Retinal pigment epithelial cell (primary cell): ENCODE data around the gene GUCY1A1.

Experiments
- DNase-seq: peaks from one replicate; pipeline ENCODE4 v3.0.0-alpha.2; 2010; ENCODE audit warnings: low read depth
- H3K4me3 ChIP-seq: 2 replicates; pipeline ENCODE4 v1.5.1; 2011; ENCODE audit warnings: mild to moderate bottlenecking, low read length, control low read depth, moderate library complexity
- TF ChIP-seq, protein P1 (sequence below): conservative IDR thresholded peaks from 2 replicates; pipeline ENCODE4 v1.5.1; 2011; ENCODE audit warnings: low read depth, low read length, control low read depth, inconsistent platforms

GUCY1A1 gene

DNA sequence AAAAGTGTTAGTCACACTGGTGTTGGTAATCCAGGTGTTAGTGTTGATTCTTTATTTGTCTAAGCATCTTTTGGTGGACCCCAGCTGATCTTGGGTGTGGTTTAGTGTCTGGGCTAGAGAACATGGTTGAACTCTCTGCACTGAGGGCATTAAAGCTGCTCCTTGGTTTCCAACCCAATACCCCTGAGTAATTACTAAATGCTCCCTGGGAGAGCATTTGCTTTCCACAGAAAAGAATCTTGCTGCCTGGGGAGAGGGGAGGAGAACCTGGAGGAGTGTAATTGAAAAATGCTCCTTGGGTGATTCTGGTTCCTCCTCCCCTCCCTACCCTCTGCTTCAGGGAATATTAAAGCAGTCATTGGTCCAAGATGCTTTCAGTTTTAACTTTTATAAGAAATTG, 95.3 kb downstream of the GUCY1A1 start:
- TF ChIP-seq, protein P1, sequence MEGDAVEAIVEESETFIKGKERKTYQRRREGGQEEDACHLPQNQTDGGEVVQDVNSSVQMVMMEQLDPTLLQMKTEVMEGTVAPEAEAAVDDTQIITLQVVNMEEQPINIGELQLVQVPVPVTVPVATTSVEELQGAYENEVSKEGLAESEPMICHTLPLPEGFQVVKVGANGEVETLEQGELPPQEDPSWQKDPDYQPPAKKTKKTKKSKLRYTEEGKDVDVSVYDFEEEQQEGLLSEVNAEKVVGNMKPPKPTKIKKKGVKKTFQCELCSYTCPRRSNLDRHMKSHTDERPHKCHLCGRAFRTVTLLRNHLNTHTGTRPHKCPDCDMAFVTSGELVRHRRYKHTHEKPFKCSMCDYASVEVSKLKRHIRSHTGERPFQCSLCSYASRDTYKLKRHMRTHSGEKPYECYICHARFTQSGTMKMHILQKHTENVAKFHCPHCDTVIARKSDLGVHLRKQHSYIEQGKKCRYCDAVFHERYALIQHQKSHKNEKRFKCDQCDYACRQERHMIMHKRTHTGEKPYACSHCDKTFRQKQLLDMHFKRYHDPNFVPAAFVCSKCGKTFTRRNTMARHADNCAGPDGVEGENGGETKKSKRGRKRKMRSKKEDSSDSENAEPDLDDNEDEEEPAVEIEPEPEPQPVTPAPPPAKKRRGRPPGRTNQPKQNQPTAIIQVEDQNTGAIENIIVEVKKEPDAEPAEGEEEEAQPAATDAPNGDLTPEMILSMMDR = no peak
- DNase-seq = no peak
- no peak overlapping the region for H3K4me3 ChIP-seq

DNA sequence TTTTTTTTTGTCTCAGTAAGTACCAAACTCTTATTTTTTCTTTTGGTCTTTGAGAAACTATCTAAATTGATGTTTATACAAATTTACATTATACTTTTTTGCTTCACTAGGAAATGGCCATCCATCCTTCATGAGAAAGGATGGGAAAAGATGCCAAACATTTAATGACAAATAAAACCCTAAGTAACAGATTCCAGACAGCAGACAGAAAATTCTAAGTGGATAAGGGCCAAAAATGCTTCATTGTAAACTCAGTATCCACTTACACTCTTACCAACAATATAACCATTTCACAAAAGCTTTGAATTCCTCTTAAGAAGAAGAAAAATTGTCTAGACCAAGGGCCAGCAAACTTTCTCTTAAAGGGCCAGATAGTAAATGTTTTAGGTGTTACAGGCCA, 95.7 kb downstream of the GUCY1A1 start:
- TF ChIP-seq, protein P1 = no peak

DNA sequence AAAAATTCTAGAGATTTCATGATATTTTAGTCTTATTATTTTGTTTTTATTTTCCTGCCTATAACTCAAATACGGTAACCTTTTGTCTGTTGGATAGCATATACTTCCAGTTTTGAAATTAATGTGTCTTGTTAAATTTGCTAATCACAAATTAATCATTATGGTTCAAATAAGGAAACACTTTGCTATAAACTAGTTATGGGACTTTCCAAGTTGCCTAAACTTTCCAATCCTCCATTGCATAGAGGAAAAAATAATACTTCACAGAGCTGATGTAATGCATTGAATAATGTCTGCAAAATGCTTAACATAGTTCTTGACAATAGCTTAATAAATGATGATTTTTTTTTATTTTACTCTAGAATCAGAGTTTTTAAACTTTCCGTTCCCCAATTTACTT, 96.9 kb downstream of the GUCY1A1 start:
- no peak overlapping the region for H3K4me3 ChIP-seq
- TF ChIP-seq, protein P1 = no peak
- no peak for DNase-seq

More for the DNA sequence above, 95.7 kb downstream of the GUCY1A1 start:
- no peak for DNase-seq
- no peak overlapping the region for H3K4me3 ChIP-seq

DNA sequence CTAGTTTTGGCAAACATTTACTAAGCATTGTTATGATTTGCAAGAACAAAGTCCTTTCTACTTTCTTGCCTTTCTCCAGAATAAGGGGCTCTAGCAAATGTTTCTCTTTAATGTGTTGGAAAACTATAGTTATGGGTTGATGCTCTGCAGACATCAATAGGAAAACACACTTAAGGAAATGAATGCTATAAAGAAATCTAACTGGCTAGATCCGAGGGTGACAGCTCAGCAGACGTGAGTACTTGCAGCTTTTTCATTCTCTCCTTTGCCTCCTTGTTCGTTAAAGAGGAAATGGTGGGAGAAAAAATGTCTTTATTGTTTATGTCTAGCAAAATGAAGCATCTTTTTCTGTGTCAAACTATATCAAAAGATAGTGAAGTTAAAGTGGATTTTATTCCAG, 98.5 kb downstream of the GUCY1A1 start:
- H3K4me3 ChIP-seq = no peak overlapping the region
- TF ChIP-seq, protein P1 = no peak
- no peak for DNase-seq

DNA sequence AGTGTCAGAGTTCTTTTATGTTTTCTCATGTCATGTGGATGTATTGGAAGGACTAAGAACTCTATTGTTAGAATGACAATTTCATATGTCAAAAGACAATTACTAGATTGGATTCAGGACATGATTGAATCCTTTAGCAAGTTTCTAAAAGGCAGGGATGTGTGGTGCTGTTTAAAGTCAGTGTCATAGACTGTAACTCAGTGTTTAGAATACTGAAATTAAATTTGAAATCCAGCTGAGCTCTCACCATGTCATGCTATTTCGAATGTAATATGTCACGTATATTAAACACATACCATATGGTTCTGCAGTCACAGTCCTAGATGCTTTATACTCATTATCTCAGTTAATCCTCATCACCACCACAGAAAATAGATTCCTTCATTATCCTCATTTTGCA, 100.0 kb downstream of the GUCY1A1 start:
- H3K4me3 ChIP-seq = no peak overlapping the region
- TF ChIP-seq, protein P1 = no peak
- no peak for DNase-seq

DNA sequence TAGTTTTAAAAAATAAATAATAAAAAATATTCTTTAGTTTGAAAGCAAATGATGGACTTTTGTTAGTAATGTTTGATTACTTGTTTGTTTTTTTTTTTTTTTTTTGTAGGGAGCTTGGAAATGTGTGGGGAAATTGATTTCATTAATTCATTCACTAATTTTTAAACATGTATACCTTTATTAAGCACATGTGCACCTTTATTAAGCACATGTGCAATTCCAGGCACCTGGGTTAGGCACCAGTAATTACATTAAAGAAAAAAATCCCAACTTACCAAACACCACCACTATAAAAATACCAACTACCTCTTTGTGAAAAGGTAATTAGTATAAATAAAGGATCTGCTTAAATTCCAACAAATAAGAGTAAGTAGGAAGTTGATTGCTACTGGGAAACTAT, 101.7 kb downstream of the GUCY1A1 start:
- no peak for DNase-seq
- no peak overlapping the region for H3K4me3 ChIP-seq
- TF ChIP-seq, protein P1 = no peak

DNA sequence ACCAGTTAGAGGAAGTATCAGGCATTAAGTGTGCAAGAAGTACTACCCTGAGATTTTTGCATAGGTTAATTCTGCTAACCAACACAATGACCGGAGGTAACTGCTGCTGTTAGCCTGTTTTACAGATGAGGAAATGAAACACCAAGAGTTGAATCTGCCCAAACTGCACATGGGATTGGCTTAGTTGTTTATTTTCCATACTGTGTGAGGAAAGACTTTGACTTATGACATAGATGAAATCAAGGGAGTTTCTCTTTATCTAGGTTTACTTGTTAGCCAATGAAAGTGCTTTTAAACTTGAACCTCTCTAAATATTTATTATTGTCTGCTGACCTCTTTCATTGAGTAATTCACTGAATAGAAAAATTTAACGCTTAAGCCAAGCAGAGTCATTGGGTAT, 102.4 kb downstream of the GUCY1A1 start:
- no peak overlapping the region for H3K4me3 ChIP-seq
- TF ChIP-seq, protein P1 = no peak
- no peak for DNase-seq
